OCI-LY7 (cell line): ENCODE measurements around the gene BSDC1.

Source experiments
- CTCF ChIP-seq: fragments of 200-600 bp; sonication (generic); conservative IDR thresholded peaks from 2 replicates; pipeline ENCODE4 v1.5.1; 2014; ENCODE audit warnings: mild to moderate bottlenecking, antibody characterized with exemption, low read length, moderate library complexity, mixed read lengths
- EZH2phosphoT487 ChIP-seq: fragments of 200-600 bp; sonication (generic); IDR thresholded peaks from 2 replicates; pipeline ENCODE4 v1.6.1; 2018; ENCODE audit warnings: low read depth, borderline replicate concordance, mild to moderate bottlenecking, mixed run types, antibody characterized with exemption, low read length, moderate library complexity, mixed read lengths

GRCh38 chr1:32386676-32387392 is 7.4 kb downstream of the BSDC1 start:
- no peak for TF ChIP-seq CTCF
- no peak for TF ChIP-seq EZH2phosphoT487
